HepG2 (cell line): ENCODE results near the gene PCYT2. TPM values are rescaled to one million over a fixed set of nuclear protein-coding genes. Genes with fewer than 3 reads are reported as not detected.
A peak's percentile ranks its signal among the peaks of the same experiment; 100 is the strongest.

Source experiments
- HOXA9 ChIP-seq: sonication (generic); formaldehyde crosslinking; IDR thresholded peaks from 2 replicates; pipeline ENCODE4 v1.8.1; 2022; ENCODE audit warnings: missing genetic modification reagents, mild to moderate bottlenecking, moderate library complexity, borderline replicate concordance
- MEIS1 ChIP-seq: sonication (generic); formaldehyde crosslinking; IDR thresholded peaks from 2 replicates; pipeline ENCODE4 v1.9.0; 2021; ENCODE audit warnings: mild to moderate bottlenecking, missing genetic modification reagents, moderate library complexity, borderline replicate concordance
- MTF1 ChIP-seq: sonication (generic); formaldehyde crosslinking; IDR thresholded peaks from 2 replicates; pipeline ENCODE4 v1.5.0; 2020; ENCODE audit warnings: missing genetic modification reagents
- NFE2L1 ChIP-seq: sonication (generic); formaldehyde crosslinking; IDR thresholded peaks from 2 replicates; pipeline ENCODE4 v1.4.0; 2020; ENCODE audit warnings: missing genetic modification reagents, mild to moderate bottlenecking, borderline replicate concordance
- NFYB ChIP-seq: sonication (generic); formaldehyde crosslinking; IDR thresholded peaks from 2 replicates; pipeline ENCODE4 v1.4.0; 2020; ENCODE audit warnings: missing genetic modification reagents
- RBM22 ChIP-seq: fragments of 200-400 bp; formaldehyde crosslinking; optimal IDR thresholded peaks from 2 replicates; pipeline ENCODE3; 2017; ENCODE audit warnings: mild to moderate bottlenecking, low read length, moderate library complexity
- ZBTB38 ChIP-seq: sonication (generic); formaldehyde crosslinking; IDR thresholded peaks from 2 replicates; pipeline ENCODE4 v1.5.1; 2020; ENCODE audit warnings: mild to moderate bottlenecking, missing genetic modification reagents
- ZNF232 ChIP-seq: sonication (generic); formaldehyde crosslinking; IDR thresholded peaks from 2 replicates; pipeline ENCODE4 v1.4.0; 2020; ENCODE audit warnings: missing genetic modification reagents, borderline replicate concordance
- ZNF652 ChIP-seq: IDR thresholded peaks from 2 replicates; pipeline ENCODE4 v1.6.1; 2016; ENCODE audit warnings: low read depth, borderline replicate concordance
- ZNF746 ChIP-seq: sonication (generic); formaldehyde crosslinking; IDR thresholded peaks from 2 replicates; pipeline ENCODE4 v1.8.0; 2022; ENCODE audit warnings: mild to moderate bottlenecking, missing genetic modification reagents
- ZNF772 ChIP-seq: sonication (generic); formaldehyde crosslinking; IDR thresholded peaks from 2 replicates; pipeline ENCODE4 v1.5.0; 2020; ENCODE audit warnings: mild to moderate bottlenecking, missing genetic modification reagents
- polyA plus RNA-seq, 8 experiments: library from polyadenylated mRNA; depleted of rRNA in 3 of 8; stranded (reverse) in 7 of 8; unstranded in 1 of 8; fragments of >200 nt; fragmentation: Illumina TruSeq in 4 of 8; extraction: Trizol in 4 of 8; gene quantifications; 2 replicates each; pipeline versions ENCODE4 v1.2.1 to v1.2.3, GENCODE V29; 2011 to 2016; ENCODE audit warnings: low read depth in 4 of 8, missing spikeins in 1 of 8, mixed read lengths in 1 of 8; ENCODE audit not compliant: insufficient read depth in 1 of 8
- total RNA-seq, 5 experiments: library from RNA; depleted of rRNA; stranded (reverse); fragments of >200 nt; fragmentation: Illumina TruSeq; extraction: Trizol; gene quantifications; 2 replicates each; pipeline ENCODE4 v1.2.3, GENCODE V29; 2016; ENCODE audit warnings: low read depth in 1 of 5
- TF ChIP-seq, protein P1 (sequence below): sonication (generic); formaldehyde crosslinking; IDR thresholded peaks from 2 replicates; pipeline ENCODE4 v1.4.0; 2020; ENCODE audit warnings: mild to moderate bottlenecking, missing genetic modification reagents
- TF ChIP-seq, protein P2 (sequence below): sonication (generic); formaldehyde crosslinking; IDR thresholded peaks from 2 replicates; pipeline ENCODE4 v1.5.1; 2020; ENCODE audit warnings: mild to moderate bottlenecking, missing genetic modification reagents, moderate library complexity
- TF ChIP-seq, protein P3 (sequence below): sonication (generic); formaldehyde crosslinking; IDR thresholded peaks from 2 replicates; pipeline ENCODE4 v1.4.0; 2020; ENCODE audit warnings: mild to moderate bottlenecking, missing genetic modification reagents

PCYT2 gene
- total and polyA plus RNA-seq, 2 of the 13 experiments (the other 11 are each of a cell fraction or from before 2014, with no cell fraction given), result 147 to 297 TPM

DNA sequence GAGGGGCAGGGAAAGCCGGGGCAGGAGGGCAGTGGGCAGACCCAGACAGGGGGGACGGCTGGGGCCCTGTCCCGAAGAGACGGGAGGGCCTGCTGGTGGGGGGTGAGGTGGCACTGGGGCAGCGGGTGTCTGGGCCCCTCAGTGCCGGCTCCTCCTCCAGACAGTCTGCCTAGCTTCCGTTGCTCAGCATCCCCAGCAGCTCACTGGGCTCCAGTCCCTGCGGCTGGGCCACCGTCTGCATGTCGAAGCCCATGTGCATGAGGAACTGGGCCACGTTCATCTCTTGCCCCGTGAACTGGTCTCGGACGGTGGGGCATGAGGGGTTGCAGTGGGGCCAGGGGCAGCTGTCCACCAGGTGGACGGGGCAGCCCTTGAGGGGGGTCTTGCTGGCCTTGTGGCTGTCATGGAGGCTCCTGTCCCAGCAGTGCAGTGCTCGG, 41.6 kb upstream of the PCYT2 start (continued):
- TF ChIP-seq, protein P1, sequence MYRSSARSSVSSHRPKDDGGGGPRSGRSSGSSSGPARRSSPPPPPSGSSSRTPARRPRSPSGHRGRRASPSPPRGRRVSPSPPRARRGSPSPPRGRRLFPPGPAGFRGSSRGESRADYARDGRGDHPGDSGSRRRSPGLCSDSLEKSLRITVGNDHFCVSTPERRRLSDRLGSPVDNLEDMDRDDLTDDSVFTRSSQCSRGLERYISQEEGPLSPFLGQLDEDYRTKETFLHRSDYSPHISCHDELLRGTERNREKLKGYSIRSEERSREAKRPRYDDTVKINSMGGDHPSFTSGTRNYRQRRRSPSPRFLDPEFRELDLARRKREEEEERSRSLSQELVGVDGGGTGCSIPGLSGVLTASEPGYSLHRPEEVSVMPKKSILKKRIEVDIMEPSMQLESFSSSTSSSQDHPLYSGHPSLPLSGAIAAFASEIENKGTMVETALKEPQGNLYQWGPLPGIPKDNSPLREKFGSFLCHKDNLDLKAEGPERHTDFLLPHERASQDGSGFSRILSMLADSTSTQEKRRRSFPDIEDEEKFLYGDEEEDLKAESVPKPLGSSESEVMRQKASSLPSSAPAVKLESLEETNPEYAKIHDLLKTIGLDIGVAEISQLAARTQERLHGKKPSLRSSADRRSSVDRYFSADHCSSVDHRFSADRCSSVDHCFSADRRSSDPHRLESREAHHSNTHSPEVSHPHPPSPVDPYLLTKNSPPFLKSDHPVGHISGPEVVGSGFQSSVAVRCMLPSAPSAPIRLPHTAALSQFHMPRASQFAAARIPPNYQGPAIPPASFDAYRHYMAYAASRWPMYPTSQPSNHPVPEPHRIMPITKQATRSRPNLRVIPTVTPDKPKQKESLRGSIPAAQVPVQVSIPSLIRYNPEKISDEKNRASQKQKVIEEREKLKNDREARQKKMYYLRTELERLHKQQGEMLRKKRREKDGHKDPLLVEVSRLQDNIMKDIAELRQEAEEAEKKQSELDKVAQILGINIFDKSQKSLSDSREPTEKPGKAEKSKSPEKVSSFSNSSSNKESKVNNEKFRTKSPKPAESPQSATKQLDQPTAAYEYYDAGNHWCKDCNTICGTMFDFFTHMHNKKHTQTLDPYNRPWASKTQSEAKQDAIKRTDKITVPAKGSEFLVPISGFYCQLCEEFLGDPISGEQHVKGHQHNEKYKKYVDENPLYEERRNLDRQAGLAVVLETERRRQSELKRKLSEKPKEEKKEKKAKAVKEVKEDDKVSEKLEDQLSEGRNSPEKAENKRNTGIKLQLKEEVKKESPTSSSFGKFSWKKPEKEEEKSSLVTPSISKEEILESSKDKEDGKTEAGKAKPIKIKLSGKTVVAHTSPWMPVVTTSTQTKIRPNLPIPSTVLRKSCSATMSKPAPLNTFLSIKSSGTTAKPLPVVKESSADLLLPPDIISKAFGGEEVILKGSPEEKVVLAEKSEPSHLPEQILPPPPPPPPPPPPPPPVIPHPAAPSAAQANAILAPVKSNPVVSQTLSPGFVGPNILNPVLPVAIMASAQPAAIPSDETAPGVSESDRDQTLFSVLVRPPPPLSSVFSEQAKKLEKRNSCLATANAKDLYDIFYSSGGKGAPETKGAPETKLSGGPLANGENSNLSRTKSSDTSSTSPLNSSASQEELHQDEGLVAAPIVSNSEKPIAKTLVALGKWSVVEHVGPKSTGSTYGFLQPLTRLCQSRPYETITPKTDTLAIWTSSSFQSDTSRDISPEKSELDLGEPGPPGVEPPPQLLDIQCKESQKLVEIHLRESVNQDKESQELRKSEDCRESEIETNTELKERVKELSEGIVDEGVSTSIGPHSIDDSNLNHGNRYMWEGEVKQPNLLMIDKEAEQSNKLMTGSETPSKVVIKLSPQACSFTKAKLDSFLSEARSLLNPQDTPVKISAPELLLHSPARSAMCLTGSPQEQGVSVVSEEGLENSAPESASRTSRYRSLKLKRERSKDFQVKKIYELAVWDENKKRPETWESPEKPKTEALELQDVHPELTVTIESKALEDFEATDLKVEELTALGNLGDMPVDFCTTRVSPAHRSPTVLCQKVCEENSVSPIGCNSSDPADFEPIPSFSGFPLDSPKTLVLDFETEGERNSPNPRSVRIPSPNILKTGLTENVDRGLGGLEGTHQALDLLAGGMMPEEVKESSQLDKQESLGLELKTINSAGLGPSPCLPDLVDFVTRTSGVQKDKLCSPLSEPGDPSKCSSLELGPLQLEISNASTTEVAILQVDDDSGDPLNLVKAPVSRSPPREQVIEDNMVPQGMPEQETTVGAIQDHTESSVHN (CRISPR knock-in tag), result 0 out of 2 replicates have a peak, but pooled peaks have one; percentile 73
- TF ChIP-seq, protein P2, sequence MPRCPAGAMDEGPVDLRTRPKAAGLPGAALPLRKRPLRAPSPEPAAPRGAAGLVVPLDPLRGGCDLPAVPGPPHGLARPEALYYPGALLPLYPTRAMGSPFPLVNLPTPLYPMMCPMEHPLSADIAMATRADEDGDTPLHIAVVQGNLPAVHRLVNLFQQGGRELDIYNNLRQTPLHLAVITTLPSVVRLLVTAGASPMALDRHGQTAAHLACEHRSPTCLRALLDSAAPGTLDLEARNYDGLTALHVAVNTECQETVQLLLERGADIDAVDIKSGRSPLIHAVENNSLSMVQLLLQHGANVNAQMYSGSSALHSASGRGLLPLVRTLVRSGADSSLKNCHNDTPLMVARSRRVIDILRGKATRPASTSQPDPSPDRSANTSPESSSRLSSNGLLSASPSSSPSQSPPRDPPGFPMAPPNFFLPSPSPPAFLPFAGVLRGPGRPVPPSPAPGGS (CRISPR knock-in tag), result 0 out of 2 replicates have a peak, but pooled peaks have one; percentile 30
- TF ChIP-seq ZNF232 (CRISPR knock-in tag), result no peak
- no peak for TF ChIP-seq NFYB (CRISPR knock-in tag)
- peak; percentile 90 for TF ChIP-seq ZBTB38 (CRISPR knock-in tag)
- peak; percentile 96 for TF ChIP-seq RBM22
- peak; percentile 58; the same call in 1 of the 2 replicates for TF ChIP-seq ZNF746 (CRISPR knock-in tag)
- no peak for TF ChIP-seq MEIS1
- TF ChIP-seq ZNF772 (CRISPR knock-in tag), result no peak
- TF ChIP-seq ZNF652 (CRISPR knock-in tag), result no peak
- no peak for TF ChIP-seq MTF1 (CRISPR knock-in tag)
- TF ChIP-seq, protein P3, sequence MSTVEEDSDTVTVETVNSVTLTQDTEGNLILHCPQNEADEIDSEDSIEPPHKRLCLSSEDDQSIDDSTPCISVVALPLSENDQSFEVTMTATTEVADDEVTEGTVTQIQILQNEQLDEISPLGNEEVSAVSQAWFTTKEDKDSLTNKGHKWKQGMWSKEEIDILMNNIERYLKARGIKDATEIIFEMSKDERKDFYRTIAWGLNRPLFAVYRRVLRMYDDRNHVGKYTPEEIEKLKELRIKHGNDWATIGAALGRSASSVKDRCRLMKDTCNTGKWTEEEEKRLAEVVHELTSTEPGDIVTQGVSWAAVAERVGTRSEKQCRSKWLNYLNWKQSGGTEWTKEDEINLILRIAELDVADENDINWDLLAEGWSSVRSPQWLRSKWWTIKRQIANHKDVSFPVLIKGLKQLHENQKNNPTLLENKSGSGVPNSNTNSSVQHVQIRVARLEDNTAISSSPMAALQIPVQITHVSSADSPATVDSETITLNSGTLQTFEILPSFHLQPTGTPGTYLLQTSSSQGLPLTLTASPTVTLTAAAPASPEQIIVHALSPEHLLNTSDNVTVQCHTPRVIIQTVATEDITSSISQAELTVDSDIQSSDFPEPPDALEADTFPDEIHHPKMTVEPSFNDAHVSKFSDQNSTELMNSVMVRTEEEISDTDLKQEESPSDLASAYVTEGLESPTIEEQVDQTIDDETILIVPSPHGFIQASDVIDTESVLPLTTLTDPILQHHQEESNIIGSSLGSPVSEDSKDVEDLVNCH (CRISPR knock-in tag), result no peak
- 0 out of 2 replicates have a peak, but pooled peaks have one; percentile 55 for TF ChIP-seq HOXA9 (CRISPR knock-in tag)
- TF ChIP-seq NFE2L1 (CRISPR knock-in tag), result no peak
